Nephron (organoid): ENCODE measurements around the gene CEACAM8.
"Not testable (repeated sequence)": the region's sequence is repeated elsewhere in the genome, so short reads cannot be mapped to it uniquely, and the experiment has no call there.

Source experiments
- H3K27ac Mint-ChIP-seq, 3 experiments: 2 replicates each; pipeline ENCODE4 v1.8.0; 2020; ENCODE audit warnings: mixed read lengths in 3 of 3, mild to moderate bottlenecking in 2 of 3, moderate library complexity in 1 of 3
- H3K27me3 Mint-ChIP-seq: 2 replicates; pipeline ENCODE4 v1.8.0; 2021; ENCODE audit warnings: low read depth, mild to moderate bottlenecking, moderate library complexity, mixed read lengths
- H3K36me3 Mint-ChIP-seq: 2 replicates; pipeline ENCODE4 v1.8.0; 2020; ENCODE audit warnings: low read depth, mixed read lengths
- H3K4me1 Mint-ChIP-seq: 2 replicates; pipeline ENCODE4 v1.8.0; 2020; ENCODE audit warnings: mixed read lengths
- H3K4me3 Mint-ChIP-seq, 3 experiments: 2 replicates each; pipeline ENCODE4 v1.8.0; 2020; ENCODE audit warnings: mild to moderate bottlenecking in 3 of 3, mixed read lengths in 3 of 3, moderate library complexity in 2 of 3
- H3K9me3 Mint-ChIP-seq: 2 replicates; pipeline ENCODE4 v1.8.0; 2020; ENCODE audit warnings: mixed read lengths
- CTCF ChIP-seq, 3 experiments: fragments of 200-600 bp; sonication (generic); IDR thresholded peaks; one replicate each; pipeline ENCODE4 v1.5.0; 2021; ENCODE audit warnings: antibody characterized with exemption in 3 of 3; ENCODE audit not compliant: unreplicated experiment in 3 of 3

CEACAM8 gene

GRCh38 chr19:42552086-42553065 is 42.3 kb downstream of the CEACAM8 start:
- no peaks in the 10 kb centered on the region for H3K36me3 Mint-ChIP-seq
- H3K9me3 Mint-ChIP-seq = peaks cover 9% of the 10 kb centered on the region
- no peak overlapping the region for H3K4me3 Mint-ChIP-seq
- no peaks in the 10 kb centered on the region for H3K4me1 Mint-ChIP-seq
- no peak for TF ChIP-seq CTCF (IDR thresholded peaks at IDR 0.05; ENCODE audit: unreplicated experiment in 3 of 3)
- peaks cover 3% of the 10 kb centered on the region for H3K27me3 Mint-ChIP-seq
- H3K27ac Mint-ChIP-seq = no peak overlapping the region

- Mint-ChIP-seq H3K27me3 (peaks cover 15% of the 10 kb centered on the region), H3K9me3 (peaks cover 11% of the 10 kb centered on the region)
- not testable (repeated sequence) for H3K36me3 Mint-ChIP-seq, H3K27ac Mint-ChIP-seq, H3K4me3 Mint-ChIP-seq, H3K4me1 Mint-ChIP-seq
Observed at GRCh38 chr19:42550521-42550920, 44.2 kb downstream of the CEACAM8 start.

- H3K27ac Mint-ChIP-seq, H3K4me1 Mint-ChIP-seq, H3K4me3 Mint-ChIP-seq, H3K36me3 Mint-ChIP-seq: not testable (repeated sequence)
- Mint-ChIP-seq H3K27me3 (peaks cover 15% of the 10 kb centered on the region), H3K9me3 (peaks cover 11% of the 10 kb centered on the region)
Observed at GRCh38 chr19:42549067-42549466, 45.7 kb downstream of the CEACAM8 start.

- Mint-ChIP-seq H3K27ac (no peak overlapping the region), H3K4me1 (no peaks in the 10 kb centered on the region), H3K4me3 (no peak overlapping the region), H3K27me3 (peaks cover 15% of the 10 kb centered on the region), H3K36me3 (no peaks in the 10 kb centered on the region), H3K9me3 (peaks cover 11% of the 10 kb centered on the region)
- no peak for TF ChIP-seq CTCF (IDR thresholded peaks at IDR 0.05; ENCODE audit: unreplicated experiment in 3 of 3)
Observed at GRCh38 chr19:42548552-42548951, 46.2 kb downstream of the CEACAM8 start.

- H3K4me1 Mint-ChIP-seq = no peaks in the 10 kb centered on the region
- peaks cover 11% of the 10 kb centered on the region for H3K9me3 Mint-ChIP-seq
- H3K36me3 Mint-ChIP-seq = no peaks in the 10 kb centered on the region
- no peak overlapping the region for H3K27ac Mint-ChIP-seq
- TF ChIP-seq CTCF (IDR thresholded peaks at IDR 0.05; ENCODE audit: unreplicated experiment in 3 of 3) = no peak
- H3K27me3 Mint-ChIP-seq = peaks cover 15% of the 10 kb centered on the region
- H3K4me3 Mint-ChIP-seq = no peak overlapping the region
Observed at GRCh38 chr19:42547929-42548328, 46.8 kb downstream of the CEACAM8 start.

GRCh38 chr19:42546831-42547500 is 47.8 kb downstream of the CEACAM8 start:
- Mint-ChIP-seq H3K9me3 (peaks cover 11% of the 10 kb centered on the region), H3K4me3 (no peak overlapping the region), H3K27me3 (peaks cover 15% of the 10 kb centered on the region), H3K27ac (no peak overlapping the region), H3K4me1 (no peaks in the 10 kb centered on the region), H3K36me3 (no peaks in the 10 kb centered on the region)
- no peak for TF ChIP-seq CTCF (IDR thresholded peaks at IDR 0.05; ENCODE audit: unreplicated experiment in 3 of 3)
